SK-N-SH (cell line): ENCODE measurements around the gene NRDC. TPM values are rescaled to one million over a fixed set of nuclear protein-coding genes. Genes with fewer than 3 reads are reported as not detected.

Source experiments
- CTCF ChIA-PET: fragments of 300-600, 350-600 bp; formaldehyde crosslinking; extraction: SDS; loops from one replicate; lab custom pipeline; 2021; lab: Yijun Ruan, JAX
- POLR2A ChIA-PET: fragments of 350-600 bp; sonication (Branson Sonifier 250); formaldehyde crosslinking; extraction: SDS; loops from one replicate; lab custom pipeline; 2020; ENCODE audit warnings: antibody characterized with exemption, inconsistent platforms; lab: Yijun Ruan, JAX
- DNase-seq: peaks from one replicate; pipeline ENCODE4 v3.0.0; 2012
- H2AFZ ChIP-seq: fragments of 200-600 bp; sonication (generic); 2 replicates; pipeline ENCODE4 v1.8.1; 2016; ENCODE audit warnings: antibody characterized with exemption, mild to moderate bottlenecking, low read depth
- H3F3A ChIP-seq: fragments of 200-600 bp; sonication (generic); replicated peaks from 2 replicates; pipeline ENCODE3; 2016; ENCODE audit warnings: antibody characterized with exemption, mild to moderate bottlenecking; ENCODE audit not compliant: insufficient read depth
- H3K27ac ChIP-seq, 2 experiments: fragments of 200-500 bp in 1 of 2; fragments of 200-600 bp in 1 of 2; sonication (Bioruptor generic) in 1 of 2; sonication (generic), shearing (Covaris generic) in 1 of 2; 2 replicates each; pipeline versions ENCODE4 v1.5.1 to v1.6.1; 2014 to 2016; ENCODE audit warnings: low read depth in 2 of 2, inconsistent platforms in 1 of 2, low read length in 1 of 2, mild to moderate bottlenecking in 1 of 2, mixed read lengths in 1 of 2
- H3K27me3 ChIP-seq: fragments of 200-600 bp; sonication (generic), shearing (Covaris generic); 2 replicates; pipeline ENCODE4 v1.6.1; 2016; ENCODE audit warnings: mixed run types; ENCODE audit not compliant: insufficient read depth
- H3K36me3 ChIP-seq, 2 experiments: fragments of 200-500 bp in 1 of 2; fragments of 200-600 bp in 1 of 2; sonication (Bioruptor generic) in 1 of 2; sonication (generic) in 1 of 2; replicated peaks in 1 of 2; 2 replicates each; pipeline versions ENCODE3 to v1.5.1; 2014 to 2016; ENCODE audit warnings: low read length in 1 of 2, mild to moderate bottlenecking in 1 of 2; ENCODE audit not compliant: insufficient read depth in 2 of 2, control insufficient read depth in 1 of 2
- H3K4me1 ChIP-seq, 2 experiments: fragments of 200-500 bp in 1 of 2; fragments of 200-600 bp in 1 of 2; sonication (Bioruptor generic) in 1 of 2; sonication (generic), shearing (Covaris generic) in 1 of 2; 2 replicates each; pipeline versions ENCODE4 v1.5.1 to v1.6.1; 2014 to 2016; ENCODE audit warnings: low read depth in 1 of 2, low read length in 1 of 2, mixed run types in 1 of 2; ENCODE audit not compliant: insufficient read depth in 2 of 2, control insufficient read depth in 1 of 2
- H3K4me2 ChIP-seq: fragments of 200-600 bp; sonication (generic), shearing (Covaris generic); 2 replicates; pipeline ENCODE4 v1.6.1; 2017; ENCODE audit warnings: mixed run types
- H3K4me3 ChIP-seq, 2 experiments: fragments of 200-500 bp in 1 of 2; fragments of 200-600 bp in 1 of 2; sonication (Bioruptor generic) in 1 of 2; sonication (generic), shearing (Covaris generic) in 1 of 2; 2 replicates each; pipeline versions ENCODE4 v1.5.1 to v1.8.1; 2014 to 2016; ENCODE audit warnings: low read depth in 2 of 2, inconsistent platforms in 1 of 2, low read length in 1 of 2, mild to moderate bottlenecking in 1 of 2, mixed read lengths in 1 of 2, moderate library complexity in 1 of 2
- H3K79me2 ChIP-seq: fragments of 200-600 bp; sonication (generic); 2 replicates; pipeline ENCODE4 v1.8.1; 2017; ENCODE audit warnings: mild to moderate bottlenecking; ENCODE audit not compliant: insufficient read depth
- H3K9ac ChIP-seq: fragments of 200-600 bp; sonication (generic); 2 replicates; pipeline ENCODE4 v1.6.1; 2017; ENCODE audit warnings: mixed run types
- H3K9me2 ChIP-seq: fragments of 200-600 bp; sonication (generic); 2 replicates; pipeline ENCODE4 v1.6.1; 2017; ENCODE audit warnings: mixed run types
- H3K9me3 ChIP-seq: fragments of 200-600 bp; sonication (generic); 2 replicates; pipeline ENCODE4 v1.6.1; 2017; ENCODE audit warnings: mixed run types, mild to moderate bottlenecking, moderate library complexity
- H4K20me1 ChIP-seq: fragments of 200-600 bp; sonication (generic); 2 replicates; pipeline ENCODE4 v1.6.1; 2017; ENCODE audit warnings: mild to moderate bottlenecking, mixed run types; ENCODE audit not compliant: insufficient read depth
- CHD2 ChIP-seq: fragments of 150-350 bp; IDR thresholded peaks from 2 replicates; pipeline ENCODE4 v1.6.1; 2018; ENCODE audit warnings: low read length; ENCODE audit not compliant: partially characterized antibody
- CTCF ChIP-seq: fragments of 200-600 bp; sonication (generic); IDR thresholded peaks from 2 replicates; pipeline ENCODE4 v1.6.1; 2017; ENCODE audit warnings: antibody characterized with exemption, mild to moderate bottlenecking, moderate library complexity
- EP300 ChIP-seq, 2 experiments: IDR thresholded peaks; 2 replicates each; pipeline versions ENCODE4 v1.4.0 to v1.6.1; 2012; ENCODE audit warnings: borderline replicate concordance in 1 of 2, low read depth in 1 of 2, low read length in 1 of 2
- FOSL2 ChIP-seq: IDR thresholded peaks from 2 replicates; pipeline ENCODE4 v1.4.0; 2012; ENCODE audit warnings: low read depth, mild to moderate bottlenecking, moderate library complexity, borderline replicate concordance
- FOXJ3 ChIP-seq: sonication (generic); formaldehyde crosslinking; IDR thresholded peaks from 2 replicates; pipeline ENCODE4 v1.5.1; 2020; ENCODE audit warnings: mild to moderate bottlenecking, missing genetic modification reagents
- GATA2 ChIP-seq: sonication (generic); formaldehyde crosslinking; IDR thresholded peaks from 2 replicates; pipeline ENCODE4 v1.5.0; 2020; ENCODE audit warnings: mild to moderate bottlenecking, missing genetic modification reagents
- IRF3 ChIP-seq: fragments of 150-350 bp; IDR thresholded peaks from 2 replicates; pipeline ENCODE4 v1.6.1; 2016; ENCODE audit warnings: mild to moderate bottlenecking, low read depth, low read length
- JUND ChIP-seq: IDR thresholded peaks from 2 replicates; pipeline ENCODE4 v1.4.0; 2012
- RAD21 ChIP-seq: IDR thresholded peaks from 2 replicates; pipeline ENCODE4 v1.6.1; 2012; ENCODE audit warnings: mild to moderate bottlenecking, low read length
- RCOR1 ChIP-seq: fragments of 150-350 bp; IDR thresholded peaks from 2 replicates; pipeline ENCODE4 v1.6.1; 2017; ENCODE audit warnings: antibody characterized with exemption, low read length
- RFX5 ChIP-seq: IDR thresholded peaks from 2 replicates; pipeline ENCODE4 v1.6.1; 2012; ENCODE audit warnings: mild to moderate bottlenecking, improper control_type of control experiment, low read length
- TEAD4 ChIP-seq: IDR thresholded peaks from 2 replicates; pipeline ENCODE4 v1.4.0; 2012; ENCODE audit warnings: mild to moderate bottlenecking, borderline replicate concordance; ENCODE audit not compliant: insufficient read depth
- YY1 ChIP-seq: IDR thresholded peaks from 2 replicates; pipeline ENCODE4 v1.4.0; 2012; ENCODE audit warnings: low read depth, mild to moderate bottlenecking
- WGBS: methylation state at CpG from one replicate; pipeline ENCODE4 v1.1.6; 2017; ENCODE audit warnings: low lambda C conversion rate; 5-methylcytosine and 5-hydroxymethylcytosine counted together
- polyA plus RNA-seq, 3 experiments: library from polyadenylated mRNA; depleted of rRNA; stranded (reverse); fragments of >200 nt; gene quantifications; 2 replicates each; pipeline ENCODE4 v1.2.3, GENCODE V29; 2012
- TF ChIP-seq, protein P1 (sequence below): IDR thresholded peaks from 2 replicates; pipeline ENCODE4 v1.4.0; 2012; ENCODE audit warnings: low read depth, borderline replicate concordance

Gene NRDC
- polyA plus RNA-seq, 1 of the 3 experiments (the other 2 are of a cell fraction), result 84.8 TPM

DNA sequence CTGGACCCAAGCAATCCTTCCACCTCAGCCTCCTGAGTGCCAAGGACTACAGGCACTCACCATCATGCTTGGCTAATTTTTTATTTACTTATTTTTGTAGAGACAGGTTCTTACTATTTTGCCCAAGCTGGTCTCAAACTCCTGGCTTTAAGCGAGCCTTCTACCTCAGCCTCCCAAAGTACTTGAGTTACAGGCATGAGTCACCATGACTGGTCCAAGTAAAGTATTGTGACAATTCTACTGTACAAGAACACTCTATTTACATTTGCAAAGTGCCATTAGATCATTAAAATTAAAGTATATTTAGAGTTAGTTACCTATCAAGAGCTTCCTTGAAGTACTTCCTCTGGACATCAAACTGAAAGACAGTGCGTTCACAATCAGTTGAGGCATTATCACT is 44.8 kb downstream of the NRDC start:
- ChIA-PET CTCF (no interaction called here), POLR2A (no interaction called here)
- no peak overlapping the region for H3K27ac ChIP-seq
- no peaks in the 10 kb centered on the region for H3K27me3 ChIP-seq
- H2AFZ ChIP-seq, result no peak overlapping the region
- no peaks in the 10 kb centered on the region for H4K20me1 ChIP-seq
- H3K9ac ChIP-seq, result no peak overlapping the region
- H3F3A ChIP-seq, result peaks cover 8% of the 10 kb centered on the region
- no peaks in the 10 kb centered on the region; a peak in 1 of 4 replicates for H3K4me1 ChIP-seq
- H3K9me2 ChIP-seq, result no peaks in the 10 kb centered on the region; the same call in 1 of the 2 replicates
- DNase-seq, result no peak
- H3K79me2 ChIP-seq, result peaks cover 22% of the 10 kb centered on the region; the same call in 1 of the 2 replicates
- H3K4me2 ChIP-seq, result no peak overlapping the region
- WGBS, result 100% methylated on average over 2 of the region's 2 CpGs
- 0 out of 2 replicates have a peak, but pooled peaks cover 4% of the 10 kb centered on the region for H3K9me3 ChIP-seq
- peaks cover 24 to 78% of the 10 kb centered on the region in 2 experiments for H3K36me3 ChIP-seq
- TF ChIP-seq CTCF, result no peak
- 0 out of 2 replicates have a peak, but pooled peaks have one; percentile 5 for TF ChIP-seq FOSL2
- no peak for TF ChIP-seq RFX5
- H3K4me3 ChIP-seq, result no peak overlapping the region

DNA sequence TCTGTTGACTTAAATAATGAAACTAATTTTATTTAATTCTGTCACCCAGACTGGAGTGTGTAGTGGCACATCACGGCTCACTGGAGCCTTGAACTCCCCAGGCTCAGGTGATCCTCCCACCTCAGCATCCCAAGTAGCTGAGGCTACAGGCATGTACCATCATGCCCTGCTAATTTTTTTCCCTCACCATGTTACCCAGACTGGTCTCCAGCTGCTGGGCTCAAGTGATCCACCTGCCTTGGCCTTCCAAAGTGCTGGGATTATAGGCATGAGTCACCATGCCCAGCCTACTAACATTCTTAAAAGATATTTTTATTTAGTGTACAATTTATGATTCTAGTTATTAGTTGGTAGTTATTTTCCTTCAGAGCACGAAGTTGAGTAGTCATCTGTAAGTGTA is 49.5 kb downstream of the NRDC start:
- H2AFZ ChIP-seq, result no peak overlapping the region
- no peak overlapping the region for H3K4me3 ChIP-seq
- ChIA-PET CTCF (no interaction called here), POLR2A (no interaction called here)
- no peak for TF ChIP-seq IRF3
- TF ChIP-seq YY1, result no peak
- TF ChIP-seq GATA2 (CRISPR knock-in tag), result no peak
- no peak for TF ChIP-seq TEAD4
- no peak for TF ChIP-seq JUND
- peaks cover 11% of the 10 kb centered on the region for H3F3A ChIP-seq
- no peaks in the 10 kb centered on the region for H3K27me3 ChIP-seq
- no peaks in the 10 kb centered on the region; a peak in 1 of 4 replicates for H3K4me1 ChIP-seq
- H3K9me2 ChIP-seq, result no peaks in the 10 kb centered on the region
- H3K4me2 ChIP-seq, result no peak overlapping the region
- no peak overlapping the region for H3K27ac ChIP-seq
- peaks cover 51 to 93% of the 10 kb centered on the region in 2 experiments for H3K36me3 ChIP-seq
- no peak overlapping the region for H3K9ac ChIP-seq
- WGBS, result 94% methylated on average over 2 of the region's 2 CpGs
- peaks cover 12% of the 10 kb centered on the region for H3K79me2 ChIP-seq
- 0 out of 2 replicates have a peak, but pooled peaks cover 4% of the 10 kb centered on the region for H3K9me3 ChIP-seq
- DNase-seq, result no peak
- H4K20me1 ChIP-seq, result no peaks in the 10 kb centered on the region

GRCh38 chr1:51819810-51820209 is 58.7 kb downstream of the NRDC start:
- Histone ChIP-seq H3K4me2 (no peak overlapping the region), H3K9me2 (no peaks in the 10 kb centered on the region), H3K79me2 (0 out of 2 replicates have a peak, but pooled peaks cover 3% of the 10 kb centered on the region), H4K20me1 (no peaks in the 10 kb centered on the region), H3K27me3 (no peaks in the 10 kb centered on the region), H2AFZ (no peak overlapping the region), H3K4me3 (no peak overlapping the region), H3K9me3 (no peaks in the 10 kb centered on the region), H3K27ac (no peak overlapping the region), H3K36me3 (peaks cover 73 to 79% of the 10 kb centered on the region in 2 experiments), H3K4me1 (no peaks in the 10 kb centered on the region), H3F3A (peaks cover 5% of the 10 kb centered on the region), H3K9ac (no peak overlapping the region)
- POLR2A ChIA-PET, result no interaction called here
- 94% methylated on average over 1 of the region's 1 CpG for WGBS
- CTCF ChIA-PET, result no interaction called here
- DNase-seq, result no peak
- TF ChIP-seq RCOR1 (no peak), RAD21 (no peak), TEAD4 (no peak), EP300 (IDR thresholded peaks at IDR 0.05; ENCODE audit: borderline replicate concordance in 1 of 2, low read depth in 1 of 2, low read length in 1 of 2) (no peak), CTCF (no peak), CHD2 (no peak), FOXJ3 (no peak), IRF3 (no peak)
- TF ChIP-seq, protein P1, sequence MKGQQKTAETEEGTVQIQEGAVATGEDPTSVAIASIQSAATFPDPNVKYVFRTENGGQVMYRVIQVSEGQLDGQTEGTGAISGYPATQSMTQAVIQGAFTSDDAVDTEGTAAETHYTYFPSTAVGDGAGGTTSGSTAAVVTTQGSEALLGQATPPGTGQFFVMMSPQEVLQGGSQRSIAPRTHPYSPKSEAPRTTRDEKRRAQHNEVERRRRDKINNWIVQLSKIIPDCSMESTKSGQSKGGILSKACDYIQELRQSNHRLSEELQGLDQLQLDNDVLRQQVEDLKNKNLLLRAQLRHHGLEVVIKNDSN, result no peak
